GM13976 (cell line): Measurements from ENCODE around the gene SH3BGRL2.

ENCODE experiments used
- DNase-seq: peaks from one replicate; pipeline ENCODE4 v3.0.0; 2012; ENCODE audit warnings: low spot score
- CTCF ChIP-seq: IDR thresholded peaks from 2 replicates; pipeline ENCODE4 v1.5.1; 2012; ENCODE audit warnings: borderline replicate concordance, mild to moderate bottlenecking; ENCODE audit not compliant: insufficient read depth; ENCODE audit errors: extremely low read depth, missing control alignments, control extremely low read depth
- in situ Hi-C: fragments of 300-500 bp; cut with MboI; formaldehyde crosslinking; loops from one replicate; pipeline ENCODE4 v1.12.0; 2022; ENCODE audit warnings: low sequenced_read_pairs, mixed read lengths, inconsistent platforms; ENCODE audit not compliant: unreplicated experiment

SH3BGRL2 gene

GRCh38 chr6:79632580-79632979 lies 1.5 kb downstream of the SH3BGRL2 start:
- no peak for DNase-seq
- in situ Hi-C loops: no loop called here
- no peak for TF ChIP-seq CTCF

GRCh38 chr6:79634491-79635231 lies 3.5 kb downstream of the SH3BGRL2 start:
- DNase-seq: no peak
- no peak for TF ChIP-seq CTCF
- in situ Hi-C loops: no loop called here

GRCh38 chr6:79635232-79635543 lies 4.1 kb downstream of the SH3BGRL2 start:
- no peak for TF ChIP-seq CTCF
- in situ Hi-C loops: no loop called here
- DNase-seq: no peak

- DNase-seq: no peak
- in situ Hi-C loops: no loop called here
Measured at GRCh38 chr6:79636673-79637072, 5.5 kb downstream of the SH3BGRL2 start.

GRCh38 chr6:79640146-79641111 lies 9.3 kb downstream of the SH3BGRL2 start:
- in situ Hi-C loops: no loop called here
- no peak for TF ChIP-seq CTCF
- DNase-seq: no peak

More at GRCh38 chr6:79636673-79637072, 5.5 kb downstream of the SH3BGRL2 start:
- TF ChIP-seq CTCF: no peak

- no peak for TF ChIP-seq CTCF
- in situ Hi-C loops: no loop called here
- DNase-seq: no peak
Measured at GRCh38 chr6:79646006-79646405, 14.9 kb downstream of the SH3BGRL2 start.
